T-helper 1 cell (primary cell): Measurements from ENCODE around the gene GRIN3B.

ENCODE experiments used
- DNase-seq, 5 donors: peaks; one replicate each; pipeline ENCODE4 v3.0.0-alpha.2; 2012 to 2020

The GRIN3B gene

GRCh38 chr19:1007399-1008251 is 7.4 kb downstream of the GRIN3B start:
- DNase-seq, result no peak

GRCh38 chr19:1008268-1009040 is 8.2 kb downstream of the GRIN3B start:
- DNase-seq, result no peak

GRCh38 chr19:1009041-1009980 is 9.1 kb downstream of the GRIN3B start:
- DNase-seq, result no peak

GRCh38 chr19:1009981-1010538 is 9.8 kb downstream of the GRIN3B start:
- DNase-seq, result no peak

- DNase-seq, result no peak
These were observed 10.6 kb downstream of the GRIN3B start for GRCh38 chr19:1010586-1011510.

GRCh38 chr19:1011831-1012333 is 11.7 kb downstream of the GRIN3B start:
- DNase-seq, result no peak

- no peak for DNase-seq
These were observed 12.1 kb downstream of the GRIN3B start for GRCh38 chr19:1012334-1012733.

- DNase-seq, result no peak
These were observed 13.0 kb downstream of the GRIN3B start for GRCh38 chr19:1013218-1013617.

- no peak for DNase-seq
These were observed 14.2 kb downstream of the GRIN3B start for GRCh38 chr19:1014161-1015060.

GRCh38 chr19:1015061-1015781 is 15.0 kb downstream of the GRIN3B start:
- no peak for DNase-seq

- no peak for DNase-seq
These were observed 15.8 kb downstream of the GRIN3B start for GRCh38 chr19:1015782-1016646.

GRCh38 chr19:1016647-1017114 is 16.5 kb downstream of the GRIN3B start:
- DNase-seq, result no peak

- no peak for DNase-seq
These were observed 17.1 kb downstream of the GRIN3B start for GRCh38 chr19:1017115-1017905.

- no peak for DNase-seq
These were observed 17.7 kb downstream of the GRIN3B start for GRCh38 chr19:1017906-1018305.

GRCh38 chr19:1018393-1018792 is 18.2 kb downstream of the GRIN3B start:
- no peak for DNase-seq

- DNase-seq, result no peak
These were observed 18.9 kb downstream of the GRIN3B start for GRCh38 chr19:1018932-1019615.

GRCh38 chr19:1019616-1019961 is 19.4 kb downstream of the GRIN3B start:
- no peak for DNase-seq
